Activated CD4-positive, alpha-beta T cell treated with anti-CD3 and anti-CD28 coated beads, Interleukin-2, Interleukin-6, amounts not matched to agents 100 ng/mL and 50 ng/mL, durations not matched to agents 16 hours and 8 hours (primary cell): ENCODE measurements around the gene PPP1CA.

ENCODE experiments used
- DNase-seq: peaks from one replicate; pipeline ENCODE4 v3.0.0-alpha.2; 2020

PPP1CA gene

DNA sequence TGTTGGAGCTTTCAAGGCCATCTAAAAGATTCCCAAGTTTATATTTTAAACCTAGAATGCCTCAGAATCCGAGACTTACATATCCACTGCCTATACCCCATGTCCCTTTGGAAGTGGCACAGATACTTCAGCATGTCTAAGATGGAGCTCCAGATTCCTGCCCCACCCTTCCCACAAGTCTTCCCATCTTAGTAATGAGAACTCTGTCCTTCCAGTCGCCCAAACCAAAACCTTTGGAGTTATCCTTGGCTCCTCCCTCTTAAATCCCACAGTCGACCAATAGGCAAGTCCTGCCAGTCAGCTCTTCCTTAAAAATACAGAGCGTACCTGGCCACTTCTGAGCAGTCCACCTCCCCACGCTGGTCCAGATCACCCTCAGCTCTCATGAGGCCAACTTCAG, 52.6 kb downstream of the PPP1CA start:
- no peak for DNase-seq
